Astrocyte (in vitro differentiated cells and primary cell): ENCODE results near the gene C1orf210. TPM values are rescaled to one million over a fixed set of nuclear protein-coding genes. Genes with fewer than 3 reads are reported as not detected.

Source experiments
- DNase-seq: peaks from one replicate; pipeline ENCODE4 v3.0.0-alpha.2; 2010; ENCODE audit warnings: low read depth
- FAIRE-seq: peaks from 2 replicates; lab custom pipeline; 2011; peaks lifted over from hg19 to GRCh38; lab: Jason Lieb, UNC
- H2AFZ ChIP-seq: 2 replicates; pipeline ENCODE4 v1.6.0; 2012; ENCODE audit warnings: low read depth, low read length, inconsistent platforms
- H3K27ac ChIP-seq: 2 replicates; pipeline ENCODE4 v1.5.1; 2011; ENCODE audit warnings: low read depth, low read length, inconsistent platforms
- H3K27me3 ChIP-seq: 2 replicates; pipeline ENCODE4 v1.6.0; 2011; ENCODE audit warnings: low read length, inconsistent platforms; ENCODE audit not compliant: insufficient read depth
- H3K36me3 ChIP-seq: 2 replicates; pipeline ENCODE4 v1.5.1; 2011; ENCODE audit warnings: low read length, inconsistent platforms; ENCODE audit not compliant: insufficient read depth
- H3K4me1 ChIP-seq: 2 replicates; pipeline ENCODE4 v1.5.1; 2011; ENCODE audit warnings: low read length, inconsistent platforms; ENCODE audit not compliant: insufficient read depth
- H3K4me2 ChIP-seq: 2 replicates; pipeline ENCODE4 v1.6.0; 2012; ENCODE audit warnings: low read length, inconsistent platforms
- H3K4me3 ChIP-seq: 2 replicates; pipeline ENCODE4 v1.5.1; 2011; ENCODE audit warnings: low read depth, mild to moderate bottlenecking, low read length, inconsistent platforms; ENCODE audit not compliant: insufficient read depth
- H3K79me2 ChIP-seq: 2 replicates; pipeline ENCODE4 v1.6.0; 2012; ENCODE audit warnings: mild to moderate bottlenecking, low read length, inconsistent platforms; ENCODE audit not compliant: insufficient read depth
- H3K9ac ChIP-seq: 2 replicates; pipeline ENCODE4 v1.6.0; 2012; ENCODE audit warnings: mild to moderate bottlenecking, low read length, inconsistent platforms
- H3K9me3 ChIP-seq: 2 replicates; pipeline ENCODE4 v1.5.1; 2012; ENCODE audit warnings: low read depth, mild to moderate bottlenecking, low read length, inconsistent platforms; ENCODE audit not compliant: insufficient read depth
- H4K20me1 ChIP-seq: 2 replicates; pipeline ENCODE4 v1.6.0; 2012; ENCODE audit warnings: low read length, inconsistent platforms; ENCODE audit not compliant: insufficient read depth
- H3K27ac Mint-ChIP-seq: one replicate; pipeline ENCODE4 v1.8.0; 2021; ENCODE audit warnings: mild to moderate bottlenecking, mixed read lengths; ENCODE audit not compliant: unreplicated experiment
- H3K27me3 Mint-ChIP-seq: one replicate; pipeline ENCODE4 v1.8.0; 2021; ENCODE audit warnings: low read depth, mixed read lengths; ENCODE audit not compliant: unreplicated experiment
- H3K36me3 Mint-ChIP-seq: one replicate; pipeline ENCODE4 v1.8.0; 2021; ENCODE audit warnings: low read depth, mixed read lengths; ENCODE audit not compliant: unreplicated experiment
- H3K4me1 Mint-ChIP-seq: one replicate; pipeline ENCODE4 v1.8.0; 2021; ENCODE audit warnings: low read depth, mixed read lengths; ENCODE audit not compliant: unreplicated experiment
- H3K4me3 Mint-ChIP-seq: one replicate; pipeline ENCODE4 v1.8.0; 2021; ENCODE audit warnings: mild to moderate bottlenecking, moderate library complexity, mixed read lengths; ENCODE audit not compliant: unreplicated experiment
- H3K9me3 Mint-ChIP-seq: one replicate; pipeline ENCODE4 v1.8.0; 2021; ENCODE audit warnings: mild to moderate bottlenecking, mixed read lengths; ENCODE audit not compliant: unreplicated experiment
- CTCF ChIP-seq: IDR thresholded peaks from 2 replicates; pipeline ENCODE4 v1.5.1; 2011; ENCODE audit warnings: low read depth, mild to moderate bottlenecking, inconsistent platforms, low read length, moderate library complexity; ENCODE audit not compliant: insufficient read depth
- EZH2 ChIP-seq: IDR thresholded peaks from 2 replicates; pipeline ENCODE4 v1.6.1; 2012; ENCODE audit warnings: mild to moderate bottlenecking, low read length, inconsistent platforms; ENCODE audit not compliant: insufficient read depth
- total RNA-seq: library from RNA; stranded (reverse); gene quantifications from 2 replicates; pipeline ENCODE4 v1.2.1, GENCODE V29; 2021

Gene C1orf210
- total RNA-seq, 1 donor from 2014 or later, result 0.84 TPM

DNA sequence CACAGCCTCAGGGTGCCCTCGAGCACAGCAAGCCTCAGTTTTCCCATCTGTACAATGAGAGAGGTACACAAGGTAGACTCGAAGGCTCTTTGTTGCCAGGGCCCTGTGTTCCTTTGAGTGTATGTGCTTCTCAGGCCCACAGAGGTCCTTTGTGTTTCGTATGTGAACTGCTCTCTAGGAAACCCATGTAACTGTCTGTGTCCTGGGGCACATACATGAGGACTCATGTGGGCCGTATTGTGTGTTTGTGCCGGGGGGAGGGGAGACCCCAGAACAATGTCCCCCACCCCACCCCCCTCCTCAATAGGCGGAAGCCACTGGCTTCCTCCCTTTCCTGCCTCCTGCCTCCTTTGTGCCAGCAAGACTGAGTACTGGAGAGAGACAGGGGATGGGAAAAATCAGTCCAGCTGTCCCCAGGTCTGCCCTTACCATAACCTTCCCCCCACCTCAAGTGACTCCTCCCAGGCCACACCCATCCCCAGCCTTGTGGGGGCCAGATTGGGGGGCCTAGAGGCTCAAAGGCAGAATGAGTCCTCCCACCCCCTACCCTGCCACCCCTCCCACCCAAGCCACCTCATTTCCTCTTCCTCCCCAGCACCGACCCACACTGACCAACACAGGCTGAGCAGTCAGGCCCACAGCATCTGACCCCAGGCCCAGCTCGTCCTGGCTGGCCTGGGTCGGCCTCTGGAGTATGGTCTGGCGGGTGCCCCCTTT lies 15.2 kb upstream of the C1orf210 start, which contains the start of gene TIE1:
Gene TIE1, plus strand, starts transcription at position 605 of the 717 bp plus-strand sequence. Its CDS starts 90 bp downstream, at position 695.
- no peak for FAIRE-seq
- no peak within 1 kb of the TSS for H3K4me3 Mint-ChIP-seq

GRCh38 chr1:43299101-43299500 lies 13.7 kb upstream of the C1orf210 start:
- no peaks in the 10 kb centered on the region for H3K9me3 Mint-ChIP-seq
- peaks cover 5% of the 10 kb centered on the region for H3K27me3 Mint-ChIP-seq
- no peak overlapping the region for H3K4me3 Mint-ChIP-seq
- no peak for DNase-seq
- no peaks in the 10 kb centered on the region for H4K20me1 ChIP-seq
- no peak overlapping the region for H3K4me3 ChIP-seq
- H3K9me3 ChIP-seq, result no peaks in the 10 kb centered on the region
- H3K4me1 Mint-ChIP-seq, result peaks cover 20% of the 10 kb centered on the region
- no peak overlapping the region for H3K4me2 ChIP-seq
- TF ChIP-seq CTCF (no peak), EZH2 (no peak)
- no peaks in the 10 kb centered on the region for H3K27me3 ChIP-seq
- no peak overlapping the region for H3K9ac ChIP-seq
- peaks cover 11% of the 10 kb centered on the region for H3K4me1 ChIP-seq
- H3K27ac ChIP-seq, result no peak overlapping the region
- no peaks in the 10 kb centered on the region for H3K36me3 ChIP-seq
- no peaks in the 10 kb centered on the region for H3K79me2 ChIP-seq
- FAIRE-seq, result no peak
- no peak overlapping the region for H3K27ac Mint-ChIP-seq
- H3K36me3 Mint-ChIP-seq, result no peaks in the 10 kb centered on the region
- H2AFZ ChIP-seq, result no peak overlapping the region

More for the DNA sequence above, 15.2 kb upstream of the C1orf210 start, which contains the start of gene TIE1:
- Histone ChIP-seq H3K4me3 (no peak within 1 kb of the TSS), H3K79me2 (no peaks in the 10 kb centered on the region), H3K4me1 (peaks cover under 1% of the 10 kb centered on the region), H3K27ac (no peak within 1 kb of the TSS), H4K20me1 (no peaks in the 10 kb centered on the region), H3K4me2 (no peak within 1 kb of the TSS), H3K27me3 (no peaks in the 10 kb centered on the region), H3K9ac (no peak within 1 kb of the TSS), H3K36me3 (no peaks in the 10 kb centered on the region), H2AFZ (no peak within 1 kb of the TSS), H3K9me3 (no peaks in the 10 kb centered on the region)
- no peak for TF ChIP-seq CTCF
- no peak for TF ChIP-seq EZH2
- peaks cover 15% of the 10 kb centered on the region for H3K4me1 Mint-ChIP-seq
- peaks cover 2% of the 10 kb centered on the region for H3K36me3 Mint-ChIP-seq
- H3K9me3 Mint-ChIP-seq, result no peaks in the 10 kb centered on the region
- no peak for DNase-seq
- peaks cover 11% of the 10 kb centered on the region for H3K27me3 Mint-ChIP-seq
- H3K27ac Mint-ChIP-seq, result no peak within 1 kb of the TSS

DNA sequence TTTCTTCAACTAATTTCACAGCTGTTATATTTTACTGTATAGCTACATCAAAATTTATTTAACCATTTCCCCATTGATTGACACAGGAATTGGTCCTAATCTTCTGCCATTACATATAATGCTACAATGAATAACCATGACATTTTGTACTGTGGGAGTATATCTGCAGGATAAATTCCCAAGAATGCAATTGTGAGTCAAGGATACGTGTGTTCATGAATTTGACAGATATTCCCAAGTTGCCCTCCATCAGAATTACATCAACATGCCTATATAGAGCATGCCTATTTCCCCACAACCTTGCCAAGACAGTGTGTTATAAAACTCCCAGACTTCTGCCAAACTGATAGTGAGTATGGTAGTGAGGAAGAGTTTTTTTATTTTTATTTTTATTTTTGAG lies 12.7 kb upstream of the C1orf210 start:
- Histone ChIP-seq H3K4me1 (peaks cover 11% of the 10 kb centered on the region), H3K27ac (no peak overlapping the region), H2AFZ (no peak overlapping the region), H3K4me2 (no peak overlapping the region), H3K36me3 (no peaks in the 10 kb centered on the region), H3K4me3 (no peak overlapping the region), H3K9me3 (no peaks in the 10 kb centered on the region), H3K27me3 (no peaks in the 10 kb centered on the region), H3K79me2 (no peaks in the 10 kb centered on the region), H3K9ac (no peak overlapping the region), H4K20me1 (no peaks in the 10 kb centered on the region)
- Mint-ChIP-seq H3K27ac (no peak overlapping the region), H3K27me3 (peaks cover 7% of the 10 kb centered on the region), H3K4me3 (no peak overlapping the region), H3K4me1 (peaks cover 16% of the 10 kb centered on the region), H3K9me3 (no peaks in the 10 kb centered on the region), H3K36me3 (no peaks in the 10 kb centered on the region)
- FAIRE-seq (no peak), DNase-seq (no peak)
- no peak for TF ChIP-seq CTCF
- TF ChIP-seq EZH2, result no peak
